Endothelial cell of umbilical vein (primary cell): ENCODE data around the gene PLXNB3. TPM values are rescaled to one million over a fixed set of nuclear protein-coding genes. Genes with fewer than 3 reads are reported as not detected.

ENCODE experiments used
- BruUV-seq: library from RNA; stranded (reverse); fragments of 400-500 nt; replicated peaks from 2 replicates; lab custom pipeline; 2021; lab: Mats Ljungman, UMichigan
- CTCF ChIA-PET: fragments of 300-600, 350-600 bp; sonication (Branson Sonifier 250); formaldehyde crosslinking; loops from one replicate; lab custom pipeline; 2021; ENCODE audit warnings: antibody characterized with exemption, inconsistent platforms; lab: Charles Lee
- POLR2A ChIA-PET: fragments of 300-600, 350-600 bp; sonication (Branson Sonifier 250); formaldehyde crosslinking; loops from one replicate; lab custom pipeline; 2021; ENCODE audit warnings: antibody characterized with exemption, inconsistent platforms; lab: Charles Lee
- DNase-seq: peaks from one replicate; pipeline ENCODE4 v3.0.0-alpha.2; 2011; ENCODE audit warnings: low read depth, low spot score
- FAIRE-seq: peaks from 2 replicates; lab custom pipeline; 2011; peaks lifted over from hg19 to GRCh38; lab: Jason Lieb, UNC
- H2AFZ ChIP-seq: 2 replicates; pipeline ENCODE4 v1.6.0; 2012; ENCODE audit warnings: low read depth, low read length, control low read depth, inconsistent platforms
- H3K27ac ChIP-seq: 2 replicates; pipeline ENCODE4 v1.5.1; 2011; ENCODE audit warnings: low read depth, mild to moderate bottlenecking, control low read depth, low read length, moderate library complexity; ENCODE audit not compliant: insufficient read depth
- H3K27me3 ChIP-seq, 2 experiments: 2 replicates each; pipeline versions ENCODE4 v1.6.0 to v1.6.1; 2011; ENCODE audit warnings: low read length in 2 of 2, mixed read lengths in 1 of 2; ENCODE audit not compliant: control insufficient read depth in 2 of 2, insufficient read depth in 2 of 2
- H3K36me3 ChIP-seq, 2 experiments: 2 replicates in 1 of 2; 3 replicates in 1 of 2; pipeline ENCODE4 v1.5.1; 2011; ENCODE audit warnings: low read length in 2 of 2, mild to moderate bottlenecking in 1 of 2, moderate library complexity in 1 of 2; ENCODE audit not compliant: control insufficient read depth in 2 of 2, insufficient read depth in 2 of 2; ENCODE audit errors: extremely low read depth in 1 of 2
- H3K4me1 ChIP-seq: 3 replicates; pipeline ENCODE4 v1.5.1; 2011; ENCODE audit warnings: mild to moderate bottlenecking, low read length; ENCODE audit not compliant: control insufficient read depth, insufficient read depth; ENCODE audit errors: extremely low read depth
- H3K4me2 ChIP-seq: 2 replicates; pipeline ENCODE4 v1.6.1; 2011; ENCODE audit warnings: low read length, control low read depth, mixed read lengths; ENCODE audit not compliant: insufficient read depth
- H3K4me3 ChIP-seq, 3 experiments: fragments of 200-600 bp in 1 of 3; sonication (generic), shearing (Covaris generic) in 1 of 3; replicated peaks in 1 of 3; 2 replicates each; pipeline ENCODE4 v1.5.1; 2011 to 2016; ENCODE audit warnings: control low read depth in 3 of 3, low read length in 3 of 3, mild to moderate bottlenecking in 2 of 3, inconsistent platforms in 1 of 3, low read depth in 1 of 3, moderate library complexity in 1 of 3; ENCODE audit not compliant: insufficient read depth in 1 of 3
- H3K79me2 ChIP-seq: 2 replicates; pipeline ENCODE4 v1.6.0; 2012; ENCODE audit warnings: low read length, inconsistent platforms; ENCODE audit not compliant: control insufficient read depth, insufficient read depth
- H3K9ac ChIP-seq: replicated peaks from 2 replicates; pipeline ENCODE3; 2011; ENCODE audit warnings: low read length, control low read depth; ENCODE audit not compliant: insufficient read depth; ENCODE audit errors: extremely low read depth
- H3K9me1 ChIP-seq: replicated peaks from 3 replicates; pipeline ENCODE4 v1.6.0; 2011; ENCODE audit warnings: mild to moderate bottlenecking, low read length; ENCODE audit not compliant: control insufficient read depth, insufficient read depth; ENCODE audit errors: extremely low read depth
- H3K9me3 ChIP-seq: replicated peaks from 2 replicates; pipeline ENCODE4 v1.5.1; 2012; ENCODE audit warnings: low read length, inconsistent platforms; ENCODE audit not compliant: control insufficient read depth, insufficient read depth
- H4K20me1 ChIP-seq: replicated peaks from 2 replicates; pipeline ENCODE3; 2011; ENCODE audit warnings: mild to moderate bottlenecking, low read length; ENCODE audit not compliant: control insufficient read depth, insufficient read depth; ENCODE audit errors: extremely low read depth
- CTCF ChIP-seq, 2 donors: IDR thresholded peaks; 1 replicate in 1 of 2; 2 replicates in 1 of 2; pipeline ENCODE4 v1.5.1; 2011; ENCODE audit warnings: low read length in 2 of 2, mild to moderate bottlenecking in 2 of 2, moderate library complexity in 2 of 2, control low read depth in 1 of 2, inconsistent platforms in 1 of 2, low read depth in 1 of 2; ENCODE audit not compliant: insufficient read depth in 1 of 2; ENCODE audit errors: extremely low read depth in 1 of 2
- POLR2A ChIP-seq: IDR thresholded peaks from 2 replicates; pipeline ENCODE4 v1.6.1; 2012; ENCODE audit warnings: low read depth, mild to moderate bottlenecking, control low read depth, low read length
- POLR2AphosphoS5 ChIP-seq: IDR thresholded peaks from 2 replicates; pipeline ENCODE4 v1.6.1; 2012; ENCODE audit warnings: low read depth, mild to moderate bottlenecking, control low read depth, low read length, moderate library complexity; ENCODE audit not compliant: insufficient read depth
- dilution Hi-C: fragments of 300-500 bp; cut with MboI; formaldehyde crosslinking; loops from one replicate; pipeline ENCODE4 v1.15.0; 2019; ENCODE audit warnings: low sequenced_read_pairs; ENCODE audit not compliant: extremely low pct_ligation_motif_present
- intact Hi-C: fragments of 100-400 bp; cut with micrococcal nuclease; formaldehyde crosslinking; loops from one replicate; pipeline ENCODE4 v1.10.0; 2022
- polyA plus RNA-seq, 4 experiments: library from polyadenylated mRNA; depleted of rRNA in 3 of 4; stranded (reverse) in 3 of 4; unstranded in 1 of 4; fragments of >200 nt; gene quantifications; 2 replicates each; pipeline versions ENCODE4 v1.2.1 to v1.2.3, GENCODE V29; 2011 to 2012; ENCODE audit warnings: missing spikeins in 1 of 4
- total RNA-seq: library from RNA; stranded (reverse); gene quantifications from 2 replicates; pipeline ENCODE4 v1.2.3, GENCODE V29; 2021

PLXNB3 gene
- total and polyA plus RNA-seq, 2 donors (not counting 3 experiments of a cell fraction or from before 2014, with no cell fraction given), result 19.0 to 31.4 TPM

GRCh38 chrX:153724252-153725038 lies 39.6 kb upstream of the PLXNB3 start, which contains the start of the genes ABCD1 and BCAP31:
TSS of gene ABCD1 (plus strand) at chrX:153724856. CDS start at chrX:153725267, 411 bp downstream.
TSS of gene BCAP31 (minus strand) at chrX:153724387. CDS start at chrX:153723244, 1,143 bp downstream.
- dilution Hi-C loops (no loop called here), intact Hi-C loops (no loop called here)
- Histone ChIP-seq H3K4me2 (peak within 1 kb of the TSS; percentile 45), H3K4me3 (peak within 1 kb of the TSS; percentile 41 to 73 (median 54)), H3K9ac (peak within 1 kb of the TSS; percentile 69), H3K79me2 (peaks cover 28% of the 10 kb centered on the region), H2AFZ (no peak within 1 kb of the TSS), H3K27ac (peak within 1 kb of the TSS; percentile 47), H4K20me1 (no peaks in the 10 kb centered on the region), H3K4me1 (peaks cover 28% of the 10 kb centered on the region), H3K9me3 (no peaks in the 10 kb centered on the region), H3K36me3 (peaks cover 0 to 12% of the 10 kb centered on the region in 2 experiments), H3K9me1 (no peaks in the 10 kb centered on the region), H3K27me3 (no peaks in the 10 kb centered on the region)
- FAIRE-seq (peak; percentile 94), DNase-seq (peak; percentile 84)
- ChIA-PET CTCF (interaction anchor here (3.0 kb wide), 1 partner anchor 16 kb away, joined by 10 read pairs; no protein-coding TSS in a partner anchor), POLR2A (no interaction called here)
- no TSS peak for BruUV-seq
- TF ChIP-seq POLR2AphosphoS5 (peak; percentile 13), POLR2A (peak; percentile 53), CTCF (IDR thresholded peaks at IDR 0.05; ENCODE audit: extremely low read depth in 1 of 2, insufficient read depth in 1 of 2, low read depth in 1 of 2, low read length in 2 of 2) (no peak)
